ENCODE measurements around the gene TXLNB. TPM values are rescaled to one million over a fixed set of nuclear protein-coding genes. Genes with fewer than 3 reads are reported as not detected.

TXLNB gene
- total and polyA plus RNA-seq, 2 of the 4 experiments (the other 2 are of a cell fraction) = under 0.01 to 0.05 TPM

GRCh38 chr6:139295901-139296300 is 4.1 kb upstream of the TXLNB start:
- ChIA-PET POLR2A (ENCODE audit: unreplicated experiment) (no interaction called here), CTCF (no interaction called here)
- Histone ChIP-seq H2BK15ac (ENCODE audit: low read depth, low read length) (no peak overlapping the region), H2AK5ac (ENCODE audit: low read depth, low read length) (no peak overlapping the region), H4K91ac (ENCODE audit: insufficient read depth, low read depth, low read length) (no peak overlapping the region), H3K4me3 (ENCODE audit: insufficient read depth, low read depth, low read length) (no peak overlapping the region), H2AFZ (replicated peaks; ENCODE audit: low read length, poor library complexity) (no peak overlapping the region), H3K9ac (ENCODE audit: low read depth, low read length) (no peak overlapping the region), H3K56ac (ENCODE audit: extremely low read depth, insufficient read depth, low read length) (no peak overlapping the region), H3K27me3 (ENCODE audit: control insufficient read depth, insufficient read depth, low read length) (no peaks in the 10 kb centered on the region), H4K20me1 (ENCODE audit: insufficient read depth, low read length) (no peaks in the 10 kb centered on the region), H3K9me1 (ENCODE audit: insufficient read depth, low read length) (peaks cover 2% of the 10 kb centered on the region; the same call in 1 of the 2 replicates), H2BK120ac (ENCODE audit: low read depth, low read length) (no peak overlapping the region), H3K9me3 (ENCODE audit: control insufficient read depth, insufficient read depth, low read length) (no peaks in the 10 kb centered on the region), H3K36me3 (ENCODE audit: control insufficient read depth, insufficient read depth, low read length) (no peaks in the 10 kb centered on the region), H3K14ac (replicated peaks; ENCODE audit: low read depth, low read length) (no peak overlapping the region), H2AK9ac (replicated peaks; ENCODE audit: low read depth, low read length, poor library complexity) (no peak overlapping the region), H3K4ac (ENCODE audit: low read depth, low read length) (no peak overlapping the region), H2BK20ac (ENCODE audit: low read depth, low read length) (no peak overlapping the region; the same call in 1 of the 2 replicates), H3K27ac (ENCODE audit: insufficient read depth, low read length) (no peak overlapping the region), H3K79me1 (ENCODE audit: low read depth in 1 of 2, low read length in 2 of 2) (no peaks in the 10 kb centered on the region), H2BK5ac (ENCODE audit: low read depth, low read length, poor library complexity, severe bottlenecking) (no peak overlapping the region), H3K4me1 (ENCODE audit: control insufficient read depth, insufficient read depth, low read length) (peaks cover 4% of the 10 kb centered on the region), H4K5ac (ENCODE audit: low read depth, low read length) (no peak overlapping the region), H4K8ac (ENCODE audit: low read depth in 2 of 2, low read length in 2 of 2) (no peak overlapping the region), H3K23ac (ENCODE audit: low read depth, low read length) (no peak overlapping the region), H3K4me2 (ENCODE audit: low read depth, low read length) (no peak overlapping the region), H3K18ac (ENCODE audit: low read depth, low read length) (no peak overlapping the region)
- no TSS peak for BruUV-seq (replicated peaks)
- no peak for TF ChIP-seq CHD1 (IDR thresholded peaks at IDR 0.05; ENCODE audit: low read depth, low read length)
- TF ChIP-seq RFX5 (IDR thresholded peaks at IDR 0.05; ENCODE audit: low read depth, low read length) = no peak
- no peak for TF ChIP-seq MAFK (IDR thresholded peaks at IDR 0.05; ENCODE audit: low read depth, low read length)
- no peak for TF ChIP-seq CTCF (conservative IDR thresholded peaks at IDR 0.05; ENCODE audit: low read depth, low read length)
- TF ChIP-seq CEBPB (IDR thresholded peaks at IDR 0.05; ENCODE audit: low read depth, low read length) = no peak
- TF ChIP-seq SMC3 (IDR thresholded peaks at IDR 0.05; ENCODE audit: low read depth, low read length) = no peak
- TF ChIP-seq ELK1 (IDR thresholded peaks at IDR 0.05; ENCODE audit: borderline replicate concordance, low read depth, low read length) = no peak
- no peak for TF ChIP-seq RCOR1 (IDR thresholded peaks at IDR 0.05; ENCODE audit: insufficient replicate concordance, low read length)
- no peak for TF ChIP-seq POLR2A (IDR thresholded peaks at IDR 0.05; ENCODE audit: low read depth, low read length)
- no peak for TF ChIP-seq USF2 (IDR thresholded peaks at IDR 0.05; ENCODE audit: low read depth, low read length)
- no peak for TF ChIP-seq BHLHE40 (IDR thresholded peaks at IDR 0.05; ENCODE audit: low read depth, low read length)
- TF ChIP-seq FOS (IDR thresholded peaks at IDR 0.05; ENCODE audit: low read depth, low read length) = no peak
- TF ChIP-seq MAZ (IDR thresholded peaks at IDR 0.05; ENCODE audit: borderline replicate concordance, low read depth, low read length) = no peak
- no peak for TF ChIP-seq NFE2L2 (IDR thresholded peaks at IDR 0.05; ENCODE audit: low read depth, low read length)
- no peak for TF ChIP-seq MXI1 (IDR thresholded peaks at IDR 0.05; ENCODE audit: borderline replicate concordance, low read depth, low read length)
- no peak for TF ChIP-seq RAD21 (IDR thresholded peaks at IDR 0.05; ENCODE audit: low read length)
- DNase-seq (no peak), ATAC-seq (ENCODE audit: low read depth) (no peak)
- intact Hi-C loops (cut with micrococcal nuclease) = no loop called here
- WGBS, 2 experiments (ENCODE audit: extremely low coverage in 2 of 2, insufficient read length in 1 of 2) = no CpG with 5 or more reads among the region's 2 CpGs
- in situ Hi-C loops (cut with MboI; ENCODE audit: low sequenced_read_pairs) = no loop called here
- dilution Hi-C loops (cut with HindIII; ENCODE audit: low sequenced_read_pairs, unreplicated experiment) = no loop called here
